ENCODE results near the gene MMP23B. TPM values are rescaled to one million over a fixed set of nuclear protein-coding genes. Genes with fewer than 3 reads are reported as not detected.

The MMP23B gene
- total and polyA plus RNA-seq, 2 of the 8 experiments (the other 6 are each of a cell fraction or from before 2014, with no cell fraction given), result 9.2 to 14.6 TPM

- TF ChIP-seq PHF8 (conservative IDR thresholded peaks at IDR 0.05; ENCODE audit: low read depth, low read length), result no peak
These were observed 7.2 kb upstream of the MMP23B start (continued) for GRCh38 chr1:1624443-1625403.
